CD14-positive monocyte (primary cell): ENCODE measurements around the gene CRADD. TPM values are rescaled to one million over a fixed set of nuclear protein-coding genes. Genes with fewer than 3 reads are reported as not detected.
A peak's percentile ranks its signal among the peaks of the same experiment; 100 is the strongest.

Experiments used
- DNase-seq, 3 donors: peaks; one replicate each; pipeline ENCODE4 v3.0.0-alpha.2; 2011 to 2022
- H2AFZ ChIP-seq: 2 replicates; pipeline ENCODE4 v1.6.0; 2012; ENCODE audit warnings: mild to moderate bottlenecking, low read depth, low read length, inconsistent platforms; ENCODE audit not compliant: insufficient read depth, poor library complexity, severe bottlenecking
- H3K27ac ChIP-seq, 2 donors: 1 replicate in 1 of 2; 2 replicates in 1 of 2; pipeline ENCODE4 v1.5.1; 2012 to 2013; ENCODE audit warnings: low read length in 2 of 2, control low read depth in 1 of 2, inconsistent platforms in 1 of 2, low read depth in 1 of 2, mild to moderate bottlenecking in 1 of 2
- H3K27me3 ChIP-seq, 2 donors: one replicate each; pipeline versions ENCODE4 v1.6.0 to v1.6.1; 2011 to 2013; ENCODE audit warnings: low read length in 2 of 2; ENCODE audit not compliant: control insufficient read depth in 2 of 2, insufficient read depth in 2 of 2
- H3K36me3 ChIP-seq, 2 donors: replicated peaks in 1 of 2; 1 replicate in 1 of 2; 2 replicates in 1 of 2; pipeline versions ENCODE4 v1.5.1 to v1.6.1; 2012 to 2013; ENCODE audit warnings: low read length in 2 of 2, control low read depth in 1 of 2, inconsistent platforms in 1 of 2, mild to moderate bottlenecking in 1 of 2; ENCODE audit not compliant: insufficient read depth in 2 of 2, control insufficient read depth in 1 of 2
- H3K4me1 ChIP-seq, 2 donors: 1 replicate in 1 of 2; 2 replicates in 1 of 2; pipeline versions ENCODE4 v1.5.1 to v1.6.1; 2012 to 2013; ENCODE audit warnings: low read length in 2 of 2, control low read depth in 1 of 2, inconsistent platforms in 1 of 2, mild to moderate bottlenecking in 1 of 2, moderate library complexity in 1 of 2; ENCODE audit not compliant: insufficient read depth in 2 of 2, control insufficient read depth in 1 of 2
- H3K4me2 ChIP-seq: replicated peaks from 2 replicates; pipeline ENCODE3; 2012; ENCODE audit warnings: low read length, moderate library complexity, mild to moderate bottlenecking; ENCODE audit not compliant: poor library complexity, severe bottlenecking; ENCODE audit errors: extremely low read depth
- H3K4me3 ChIP-seq, 3 experiments: fragments of 200-600 bp in 1 of 3; sonication (generic) in 1 of 3; replicated peaks in 1 of 3; 1 replicate in 2 of 3; 2 replicates in 1 of 3; pipeline ENCODE4 v1.5.1; 2011 to 2013; ENCODE audit warnings: low read length in 3 of 3, mild to moderate bottlenecking in 3 of 3, control low read depth in 2 of 3, low read depth in 2 of 3, inconsistent platforms in 1 of 3, moderate library complexity in 1 of 3
- H3K79me2 ChIP-seq: 2 replicates; pipeline ENCODE4 v1.6.0; 2012; ENCODE audit warnings: mild to moderate bottlenecking, control low read depth, inconsistent platforms, low read length, moderate library complexity; ENCODE audit not compliant: insufficient read depth
- H3K9ac ChIP-seq: 2 replicates; pipeline ENCODE4 v1.6.0; 2017; ENCODE audit warnings: low read length, mild to moderate bottlenecking; ENCODE audit not compliant: insufficient read depth, poor library complexity, severe bottlenecking
- H3K9me3 ChIP-seq, 2 donors: replicated peaks in 1 of 2; 1 replicate in 1 of 2; 2 replicates in 1 of 2; pipeline versions ENCODE4 v1.5.1 to v1.6.1; 2012 to 2013; ENCODE audit warnings: low read length in 2 of 2, control low read depth in 1 of 2; ENCODE audit not compliant: control insufficient read depth in 1 of 2, insufficient read depth in 1 of 2
- H4K20me1 ChIP-seq: 2 replicates; pipeline ENCODE4 v1.6.0; 2012; ENCODE audit warnings: mild to moderate bottlenecking, low read length, control low read depth, moderate library complexity; ENCODE audit not compliant: insufficient read depth
- H3K27ac Mint-ChIP-seq, 7 donors: one replicate each; pipeline ENCODE4 v1.8.0; 2020; ENCODE audit warnings: mild to moderate bottlenecking in 7 of 7, mixed read lengths in 7 of 7, moderate library complexity in 6 of 7, inconsistent platforms in 2 of 7
- H3K27me3 Mint-ChIP-seq, 3 donors: one replicate each; pipeline ENCODE4 v1.8.0; 2021 to 2022; ENCODE audit warnings: low read depth in 3 of 3, mild to moderate bottlenecking in 3 of 3, mixed read lengths in 3 of 3, moderate library complexity in 3 of 3, inconsistent platforms in 1 of 3
- H3K36me3 Mint-ChIP-seq, 2 donors: one replicate each; pipeline ENCODE4 v1.8.0; 2020; ENCODE audit warnings: mixed read lengths in 2 of 2, inconsistent platforms in 1 of 2, mild to moderate bottlenecking in 1 of 2
- H3K4me1 Mint-ChIP-seq: one replicate; pipeline ENCODE4 v1.8.0; 2020; ENCODE audit warnings: mild to moderate bottlenecking, mixed read lengths
- H3K4me3 Mint-ChIP-seq, 2 donors: one replicate each; pipeline ENCODE4 v1.8.0; 2020; ENCODE audit warnings: mild to moderate bottlenecking in 2 of 2, mixed read lengths in 2 of 2, moderate library complexity in 1 of 2
- H3K9me3 Mint-ChIP-seq, 7 donors: one replicate each; pipeline ENCODE4 v1.8.0; 2020 to 2022; ENCODE audit warnings: mixed read lengths in 7 of 7, mild to moderate bottlenecking in 6 of 7, moderate library complexity in 6 of 7, inconsistent platforms in 2 of 7
- CTCF ChIP-seq: fragments of 200-600 bp; IDR thresholded peaks from one replicate; pipeline ENCODE4 v1.8.0; 2022; ENCODE audit warnings: antibody characterized with exemption, mild to moderate bottlenecking
- WGBS: methylation state at CpG from one replicate; pipeline ENCODE4 v1.1.5; 2013; ENCODE audit warnings: missing lambda C conversion rate; ENCODE audit not compliant: insufficient coverage; 5-methylcytosine and 5-hydroxymethylcytosine counted together
- intact Hi-C, 2 donors: fragments of 100-400 bp; cut with micrococcal nuclease; formaldehyde crosslinking; loops; one replicate each; pipeline versions ENCODE4 v1.15.0 to v1.15.1; 2023
- polyA minus RNA-seq: library from RNA; depleted of rRNA, polyadenylated mRNA; stranded (reverse); fragments of >200 nt; gene quantifications from 2 replicates; pipeline ENCODE4 v1.2.3, GENCODE V29; 2012
- polyA plus RNA-seq, 3 donors: library from polyadenylated mRNA; depleted of rRNA in 1 of 3; unstranded in 2 of 3; stranded (reverse) in 1 of 3; fragments of 300-500 nt in 2 of 3; fragments of >200 nt in 1 of 3; fragmentation: Illumina TruSeq in 2 of 3; gene quantifications; 1 replicate in 2 of 3; 2 replicates in 1 of 3; pipeline ENCODE4 v1.2.3, GENCODE V29; 2012 to 2021
- total RNA-seq, 12 experiments: library from RNA in 1 of 12; stranded (reverse) in 1 of 12; fragments of 120-200 nt in 1 of 12; gene quantifications; one replicate each; pipeline ENCODE4 v1.2.4 and lab custom pipeline; 2013 to 2026; ENCODE audit warnings: mixed read lengths in 6 of 12, inconsistent platforms in 1 of 12

CRADD gene
- total RNA-seq (2013): 8.8 TPM
- polyA plus RNA-seq: 10 to 100 TPM in 2 of 3 donors, 1 to 10 TPM in 1; 5.6 to 12.2 (median 11.2) TPM
- polyA minus RNA-seq: 6.5 and 7.4 TPM in 2 replicates
- total RNA-seq (lab: John Stamatoyannopoulos, UW): 6.0 to 41.9 (median 20.7) reads per million in 11 experiments

GRCh38 chr12:93677195-93678064 lies at the start of gene CRADD:
Gene CRADD, plus strand, starts transcription at chr12:93677375.
- Mint-ChIP-seq H3K4me3 (peak within 1 kb of the TSS; percentile 95 to 99), H3K27me3 (peaks cover 0 to 5% (median 1%) of the 10 kb centered on the region in 3 donors), H3K36me3 (peaks cover 7 to 9% of the 10 kb centered on the region in 2 donors), H3K9me3 (peaks cover 0 to 5% (median 3%) of the 10 kb centered on the region in 7 donors), H3K27ac (peak within 1 kb of the TSS; percentile 99 to 100 (median 100)), H3K4me1 (peaks cover 21% of the 10 kb centered on the region)
- intact Hi-C loops: loop anchor here (5.0 to 10.0 kb wide), 5 partner anchors 65 to 425 kb away; partner anchors contain the start of genes SOCS2 (in 1 of the 2) and UBE2N (in 1 of the 2)
- no peaks in the 10 kb centered on the region for H3K27me3 ChIP-seq
- TF ChIP-seq CTCF: no peak
- H3K9ac ChIP-seq: peak within 1 kb of the TSS; percentile 94
- peak; percentile 96 to 98 (median 98) for DNase-seq
- no peaks in the 10 kb centered on the region for H3K9me3 ChIP-seq
- peak within 1 kb of the TSS; percentile 98 to 100 for H3K27ac ChIP-seq
- peak within 1 kb of the TSS; percentile 77 for H3K4me2 ChIP-seq
- peaks cover 13 to 19% of the 10 kb centered on the region in 2 donors for H3K4me1 ChIP-seq
- H2AFZ ChIP-seq: peak within 1 kb of the TSS; percentile 93
- WGBS: 0% methylated on average over 25 of the region's 41 CpGs
- no peaks in the 10 kb centered on the region for H3K36me3 ChIP-seq
- no peaks in the 10 kb centered on the region for H4K20me1 ChIP-seq
- peak within 1 kb of the TSS; percentile 69 to 95 (median 83) for H3K4me3 ChIP-seq
- H3K79me2 ChIP-seq: no peaks in the 10 kb centered on the region

- Histone ChIP-seq H3K27me3 (no peaks in the 10 kb centered on the region), H3K9me3 (peaks cover 0 to 11% of the 10 kb centered on the region in 2 donors), H3K4me3 (no peak overlapping the region), H3K36me3 (no peaks in the 10 kb centered on the region), H3K4me1 (no peaks in the 10 kb centered on the region), H3K4me2 (no peak overlapping the region), H2AFZ (no peak overlapping the region), H3K27ac (no peak overlapping the region), H3K79me2 (no peaks in the 10 kb centered on the region), H3K9ac (no peak overlapping the region), H4K20me1 (no peaks in the 10 kb centered on the region)
- H3K36me3 Mint-ChIP-seq: no peaks in the 10 kb centered on the region
- intact Hi-C loops: no loop called here
- H3K9me3 Mint-ChIP-seq: peaks cover 3 to 13% (median 10%) of the 10 kb centered on the region in 7 donors
- no peak for TF ChIP-seq CTCF
- no peak overlapping the region for H3K27ac Mint-ChIP-seq
- H3K4me1 Mint-ChIP-seq: no peaks in the 10 kb centered on the region
- no peak for DNase-seq
- peaks cover 1 to 5% (median 2%) of the 10 kb centered on the region in 3 donors for H3K27me3 Mint-ChIP-seq
- no CpG with 5 or more reads among the region's 1 CpG for WGBS
- H3K4me3 Mint-ChIP-seq: no peak overlapping the region
Measured at GRCh38 chr12:93632383-93632782, 44.8 kb upstream of the CRADD start.
